ENCODE measurements around the gene TIMM21.

TIMM21 gene

GRCh38 chr18:74198453-74198852, 50.1 kb downstream of the TIMM21 start:
- TF ChIP-seq MAX (IDR thresholded peaks at IDR 0.05; ENCODE audit: low read depth, low read length) (no peak), POLR2A (IDR thresholded peaks at IDR 0.05; ENCODE audit: extremely low read depth, insufficient read length) (no peak), MYC (IDR thresholded peaks at IDR 0.05; ENCODE audit: low read depth, low read length) (no peak), CTCF (IDR thresholded peaks at IDR 0.05; ENCODE audit: low read depth, low read length) (no peak)
- no peak for DNase-seq (ENCODE audit: low read depth)
- no peak overlapping the region for H3K4me3 ChIP-seq (ENCODE audit: low read depth, low read length)

- DNase-seq (ENCODE audit: low read depth), result no peak
- H3K4me3 ChIP-seq (ENCODE audit: low read depth, low read length), result no peak overlapping the region
- TF ChIP-seq POLR2A (IDR thresholded peaks at IDR 0.05; ENCODE audit: extremely low read depth, insufficient read length) (no peak), MYC (IDR thresholded peaks at IDR 0.05; ENCODE audit: low read depth, low read length) (no peak), MAX (IDR thresholded peaks at IDR 0.05; ENCODE audit: low read depth, low read length) (no peak), CTCF (IDR thresholded peaks at IDR 0.05; ENCODE audit: low read depth, low read length) (no peak)
Measured at GRCh38 chr18:74200780-74201179, 52.5 kb downstream of the TIMM21 start.

GRCh38 chr18:74203811-74204210, 55.5 kb downstream of the TIMM21 start:
- TF ChIP-seq POLR2A (IDR thresholded peaks at IDR 0.05; ENCODE audit: extremely low read depth, insufficient read length), result no peak
- TF ChIP-seq MYC (IDR thresholded peaks at IDR 0.05; ENCODE audit: low read depth, low read length), result no peak
- no peak for TF ChIP-seq MAX (IDR thresholded peaks at IDR 0.05; ENCODE audit: low read depth, low read length)
- TF ChIP-seq CTCF (IDR thresholded peaks at IDR 0.05; ENCODE audit: low read depth, low read length), result no peak

GRCh38 chr18:74204526-74205152, 56.3 kb downstream of the TIMM21 start:
- DNase-seq (ENCODE audit: low read depth), result peak; percentile 22
- TF ChIP-seq MYC (IDR thresholded peaks at IDR 0.05; ENCODE audit: low read depth, low read length), result no peak
- no peak for TF ChIP-seq MAX (IDR thresholded peaks at IDR 0.05; ENCODE audit: low read depth, low read length)
- no peak for TF ChIP-seq POLR2A (IDR thresholded peaks at IDR 0.05; ENCODE audit: extremely low read depth, insufficient read length)
- no peak for TF ChIP-seq CTCF (IDR thresholded peaks at IDR 0.05; ENCODE audit: low read depth, low read length)

More at GRCh38 chr18:74203811-74204210, 55.5 kb downstream of the TIMM21 start:
- no peak for DNase-seq (ENCODE audit: low read depth)
- H3K4me3 ChIP-seq (ENCODE audit: low read depth, low read length), result no peak overlapping the region

More at GRCh38 chr18:74204526-74205152, 56.3 kb downstream of the TIMM21 start:
- no peak overlapping the region for H3K4me3 ChIP-seq (ENCODE audit: low read depth, low read length)
